Vagina (tissue), 2 donors: Measurements from ENCODE around the gene EPO.

Experiments used
- CTCF ChIP-seq, 3 experiments: fragments of 450-650 bp in 2 of 3; fragments of 200-600 bp in 1 of 3; sonication (generic) in 1 of 3; IDR thresholded peaks; one replicate each; pipeline ENCODE4 v1.5.1; 2017 to 2019; ENCODE audit warnings: antibody characterized with exemption in 3 of 3, mild to moderate bottlenecking in 2 of 3, moderate library complexity in 2 of 3
- POLR2A ChIP-seq, 2 donors: fragments of 450-650 bp; IDR thresholded peaks; one replicate each; pipeline ENCODE4 v1.6.1; 2017; ENCODE audit warnings: antibody characterized with exemption in 2 of 2, mild to moderate bottlenecking in 2 of 2, moderate library complexity in 2 of 2

DNA sequence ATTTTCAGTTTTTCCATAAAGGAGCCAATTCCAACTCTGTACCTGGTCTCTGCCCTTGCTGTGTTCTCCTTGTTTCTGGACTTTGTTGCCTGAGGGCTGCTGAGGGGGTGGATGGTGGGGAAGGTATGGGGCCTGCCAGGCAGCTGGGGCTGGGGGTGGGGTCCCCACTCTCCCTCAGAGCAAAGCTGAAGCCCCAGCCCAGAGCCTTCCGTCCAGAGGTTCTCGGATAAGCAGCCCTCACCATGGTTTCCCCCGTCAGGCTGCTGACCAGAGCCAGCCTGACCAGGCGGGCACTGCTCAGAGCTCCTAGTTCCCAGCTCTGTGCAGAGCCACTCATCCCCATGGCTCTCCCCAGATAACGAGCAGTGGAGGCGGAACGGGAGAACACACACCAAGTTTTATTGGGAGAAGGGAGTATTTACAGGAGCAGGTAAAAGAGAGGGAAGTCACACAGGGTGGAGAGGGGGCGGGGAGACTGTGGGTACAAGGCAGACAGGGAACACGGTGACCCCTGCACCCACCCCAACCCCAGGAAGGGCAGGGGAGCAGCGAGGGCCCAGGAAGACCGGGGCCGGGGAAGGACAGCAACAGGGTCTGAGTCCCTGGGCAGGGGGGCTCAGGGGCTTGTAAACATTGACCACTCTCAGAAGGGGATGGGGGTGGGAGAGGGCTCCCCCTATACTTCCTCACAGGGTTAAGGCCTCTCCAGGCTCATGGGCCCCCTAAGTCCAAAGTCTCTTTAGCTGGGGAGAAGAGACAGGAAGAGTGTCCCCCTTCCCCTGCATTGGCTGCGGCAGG, 40.9 kb upstream of the EPO start:
- no peak for TF ChIP-seq CTCF (IDR thresholded peaks at IDR 0.05)
- TF ChIP-seq POLR2A (IDR thresholded peaks at IDR 0.05) = no peak
